Suprapubic skin (tissue), 3 donors: ENCODE results near the gene DYNC2H1.

Experiments used
- CTCF ChIP-seq, 2 donors: fragments of 200-600 bp in 1 of 2; fragments of 450-650 bp in 1 of 2; sonication (generic) in 1 of 2; IDR thresholded peaks; one replicate each; pipeline ENCODE4 v1.5.1; 2016 to 2019; ENCODE audit warnings: antibody characterized with exemption in 2 of 2, mild to moderate bottlenecking in 1 of 2, moderate library complexity in 1 of 2
- EP300 ChIP-seq: sonication (generic); formaldehyde crosslinking; IDR thresholded peaks from one replicate; pipeline ENCODE4 v1.6.1; 2017; ENCODE audit warnings: antibody characterized with exemption

DNA sequence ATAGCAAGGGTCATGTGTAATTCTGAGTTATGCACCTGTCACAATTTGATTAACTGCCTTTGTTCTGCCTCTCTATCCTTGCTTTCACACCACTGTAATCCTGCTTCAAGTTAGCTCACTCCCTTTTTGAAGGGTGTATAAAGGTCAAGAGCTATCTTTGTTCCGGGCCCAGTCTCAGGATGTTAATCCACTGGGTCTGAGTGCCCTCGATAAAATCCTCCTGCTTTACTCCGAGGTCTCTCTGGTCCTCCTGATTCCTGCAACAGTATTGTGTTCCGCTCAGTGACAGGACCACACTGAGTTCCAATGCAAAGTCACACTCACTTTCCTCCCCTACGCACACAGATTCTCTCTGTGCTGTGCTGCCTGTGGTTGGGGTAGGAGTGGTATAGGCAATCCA is 186.5 kb downstream of the DYNC2H1 start:
- TF ChIP-seq CTCF (IDR thresholded peaks at IDR 0.05), result no peak
- no peak for TF ChIP-seq EP300
